Kidney epithelial cell (primary cell): Measurements from ENCODE around the gene KRAS. TPM values are rescaled to one million over a fixed set of nuclear protein-coding genes. Genes with fewer than 3 reads are reported as not detected.

ENCODE experiments used
- DNase-seq: peaks from one replicate; pipeline ENCODE4 v3.0.0-alpha.2; 2010; ENCODE audit warnings: low read depth
- H3K27me3 ChIP-seq: 2 replicates; pipeline ENCODE4 v1.6.0; 2011; ENCODE audit warnings: low read length; ENCODE audit not compliant: control insufficient read depth, insufficient read depth
- H3K36me3 ChIP-seq: 2 replicates; pipeline ENCODE4 v1.5.1; 2011; ENCODE audit warnings: low read length; ENCODE audit not compliant: control insufficient read depth, insufficient read depth
- H3K4me3 ChIP-seq: 2 replicates; pipeline ENCODE4 v1.5.1; 2011; ENCODE audit warnings: low read depth, mild to moderate bottlenecking, control low read depth, low read length
- total RNA-seq: library from RNA; depleted of rRNA; stranded (reverse); fragments of >200 nt; gene quantifications from 2 replicates; pipeline ENCODE4 v1.2.3, GENCODE V29; 2015
- TF ChIP-seq, protein P1 (sequence below): IDR thresholded peaks from 2 replicates; pipeline ENCODE4 v1.5.1; 2011; ENCODE audit warnings: mild to moderate bottlenecking, moderate library complexity, low read length, control low read depth, inconsistent platforms; ENCODE audit not compliant: insufficient read depth, poor library complexity, severe bottlenecking

The KRAS gene
- total RNA-seq, 1 donor from 2014 or later = 24.0 TPM

DNA sequence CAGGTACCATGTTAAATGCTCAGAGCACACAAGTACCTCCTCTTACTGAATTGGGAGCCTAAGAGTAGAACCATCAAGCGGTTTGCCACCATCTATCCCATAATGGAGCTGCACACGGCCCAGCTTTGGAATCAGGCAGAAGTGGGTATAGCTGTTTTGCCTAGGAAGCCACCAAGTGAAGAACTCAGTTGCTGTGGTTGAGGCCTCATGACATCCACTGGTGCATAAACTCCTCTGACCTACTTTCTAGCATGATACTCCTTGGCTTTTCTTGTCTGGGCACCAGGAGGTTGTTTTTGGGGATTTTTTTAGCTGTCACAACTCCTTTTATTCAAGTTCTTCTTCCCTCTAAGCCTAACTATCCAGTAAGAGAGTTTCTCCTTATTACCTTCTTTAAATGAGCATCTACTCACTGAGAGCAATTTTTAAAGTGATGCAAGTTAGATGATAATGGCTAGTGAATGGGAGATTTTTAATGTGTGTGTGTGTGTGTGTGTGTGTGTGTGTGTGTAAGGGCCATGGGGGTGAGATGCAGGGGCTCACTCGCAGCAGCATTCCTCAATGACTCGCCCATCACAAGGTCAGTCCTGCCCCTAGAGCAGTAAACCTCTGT, 20.9 kb upstream of the KRAS start:
- H3K36me3 ChIP-seq = no peaks in the 10 kb centered on the region
- no peak for DNase-seq
- H3K4me3 ChIP-seq = no peak overlapping the region
- H3K27me3 ChIP-seq = no peaks in the 10 kb centered on the region
- TF ChIP-seq, protein P1, sequence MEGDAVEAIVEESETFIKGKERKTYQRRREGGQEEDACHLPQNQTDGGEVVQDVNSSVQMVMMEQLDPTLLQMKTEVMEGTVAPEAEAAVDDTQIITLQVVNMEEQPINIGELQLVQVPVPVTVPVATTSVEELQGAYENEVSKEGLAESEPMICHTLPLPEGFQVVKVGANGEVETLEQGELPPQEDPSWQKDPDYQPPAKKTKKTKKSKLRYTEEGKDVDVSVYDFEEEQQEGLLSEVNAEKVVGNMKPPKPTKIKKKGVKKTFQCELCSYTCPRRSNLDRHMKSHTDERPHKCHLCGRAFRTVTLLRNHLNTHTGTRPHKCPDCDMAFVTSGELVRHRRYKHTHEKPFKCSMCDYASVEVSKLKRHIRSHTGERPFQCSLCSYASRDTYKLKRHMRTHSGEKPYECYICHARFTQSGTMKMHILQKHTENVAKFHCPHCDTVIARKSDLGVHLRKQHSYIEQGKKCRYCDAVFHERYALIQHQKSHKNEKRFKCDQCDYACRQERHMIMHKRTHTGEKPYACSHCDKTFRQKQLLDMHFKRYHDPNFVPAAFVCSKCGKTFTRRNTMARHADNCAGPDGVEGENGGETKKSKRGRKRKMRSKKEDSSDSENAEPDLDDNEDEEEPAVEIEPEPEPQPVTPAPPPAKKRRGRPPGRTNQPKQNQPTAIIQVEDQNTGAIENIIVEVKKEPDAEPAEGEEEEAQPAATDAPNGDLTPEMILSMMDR = no peak

DNA sequence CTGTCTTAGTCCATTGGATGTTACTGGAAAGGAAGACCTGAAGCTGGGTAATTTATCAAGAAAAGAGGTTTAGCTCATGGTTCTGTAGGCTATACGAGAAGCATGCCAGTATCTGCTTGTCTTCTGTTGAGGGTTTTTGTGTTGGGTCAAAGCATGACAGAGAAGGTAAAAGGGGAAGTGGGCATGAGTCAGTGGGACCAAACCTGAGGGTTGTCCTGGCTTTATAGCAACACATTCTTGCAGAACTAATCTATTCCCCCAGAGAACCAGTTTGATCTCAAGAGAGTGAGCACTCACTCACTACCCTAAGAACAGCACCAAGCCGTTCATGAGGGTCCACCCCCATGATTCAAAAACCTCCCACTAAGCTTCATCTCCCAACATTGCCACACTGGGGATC, 19.0 kb upstream of the KRAS start:
- Histone ChIP-seq H3K36me3 (no peaks in the 10 kb centered on the region), H3K4me3 (no peak overlapping the region), H3K27me3 (no peaks in the 10 kb centered on the region)
- TF ChIP-seq, protein P1 = no peak
- DNase-seq = no peak

DNA sequence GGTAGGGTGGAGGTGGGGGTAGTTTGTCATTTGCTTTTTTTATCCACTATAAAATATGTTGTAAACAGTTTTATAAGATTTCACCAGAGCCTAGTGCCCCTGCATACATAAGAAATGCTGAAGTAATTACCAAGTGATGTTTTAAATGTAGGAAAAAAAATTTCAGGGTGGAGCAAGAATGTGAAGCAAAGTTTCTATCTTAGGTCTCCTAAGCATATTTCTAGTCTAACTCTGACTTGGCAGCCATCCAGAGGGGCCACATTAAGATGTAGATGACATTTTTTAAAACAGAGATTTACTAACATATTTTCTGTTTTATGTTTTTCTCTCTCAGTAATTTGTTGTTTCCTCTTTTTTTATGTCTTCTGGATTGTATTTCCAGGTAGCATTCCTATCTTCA, 15.8 kb upstream of the KRAS start:
- DNase-seq = no peak
- Histone ChIP-seq H3K27me3 (no peaks in the 10 kb centered on the region), H3K4me3 (no peak overlapping the region), H3K36me3 (no peaks in the 10 kb centered on the region)
- TF ChIP-seq, protein P1 = no peak

DNA sequence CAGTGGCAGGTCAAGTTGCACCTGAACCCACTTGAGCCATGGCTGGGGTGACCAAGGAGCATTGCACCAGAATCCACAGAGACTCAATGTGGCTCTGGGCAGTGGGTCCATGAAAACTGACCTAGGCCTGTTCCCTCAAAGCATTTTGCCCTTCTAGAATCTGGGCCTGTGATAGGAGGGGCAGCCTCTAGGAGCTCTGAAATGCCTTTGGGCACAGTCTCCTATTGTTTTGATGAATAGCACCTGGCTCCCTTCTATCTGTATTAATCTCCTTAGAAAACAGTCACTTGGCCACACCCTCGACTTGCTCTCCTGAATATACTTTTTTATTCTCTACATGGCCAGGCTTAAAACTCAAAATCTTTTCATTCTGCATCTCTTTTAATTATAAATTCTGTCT, 14.1 kb upstream of the KRAS start:
- Histone ChIP-seq H3K4me3 (no peak overlapping the region), H3K36me3 (no peaks in the 10 kb centered on the region), H3K27me3 (no peaks in the 10 kb centered on the region)
- DNase-seq = no peak
- TF ChIP-seq, protein P1 = no peak

DNA sequence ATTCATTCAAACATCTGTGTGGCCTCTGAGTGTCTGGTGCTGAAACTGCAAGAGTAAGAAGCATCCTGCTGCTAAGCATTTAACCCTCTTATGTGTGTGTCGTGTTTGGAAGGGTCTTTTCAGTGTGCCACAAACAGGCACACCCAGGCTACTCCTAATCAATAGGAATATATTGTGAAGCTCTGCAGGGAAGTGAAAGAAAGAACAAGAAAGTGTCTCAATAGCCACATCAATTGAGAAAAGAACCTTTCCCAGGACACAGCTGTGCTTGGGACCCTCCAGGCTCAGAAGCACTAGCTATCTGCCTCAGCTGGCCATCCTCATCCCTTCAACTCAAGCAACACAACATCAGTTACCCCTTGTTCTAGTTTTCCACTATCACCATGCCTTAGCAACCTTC, 13.4 kb upstream of the KRAS start:
- TF ChIP-seq, protein P1 = no peak
- no peaks in the 10 kb centered on the region for H3K27me3 ChIP-seq
- DNase-seq = no peak
- no peak overlapping the region for H3K4me3 ChIP-seq
- H3K36me3 ChIP-seq = no peaks in the 10 kb centered on the region

DNA sequence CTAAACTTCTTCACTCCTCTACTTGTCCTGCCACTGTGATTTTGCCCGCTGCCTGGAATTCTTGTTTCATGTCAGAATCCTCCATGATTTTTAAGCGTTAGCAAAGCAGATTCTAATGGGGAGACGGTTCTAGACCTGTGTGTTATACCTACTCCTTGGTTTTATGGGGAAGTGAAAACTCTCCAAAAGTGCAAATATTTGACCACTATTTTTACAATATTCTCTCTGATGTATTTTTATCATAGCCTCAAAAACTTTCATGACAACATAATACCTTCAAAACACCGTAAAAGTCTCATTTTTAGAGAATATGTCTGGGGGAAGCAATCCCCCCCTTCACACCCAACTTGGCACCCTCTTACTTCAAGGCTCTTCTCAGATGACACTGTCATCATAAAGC, 12.9 kb upstream of the KRAS start:
- Histone ChIP-seq H3K4me3 (no peak overlapping the region), H3K27me3 (no peaks in the 10 kb centered on the region), H3K36me3 (no peaks in the 10 kb centered on the region)
- DNase-seq = no peak
- TF ChIP-seq, protein P1 = no peak
